Measurements from ENCODE around the gene PLS3. TPM values are rescaled to one million over a fixed set of nuclear protein-coding genes. Genes with fewer than 3 reads are reported as not detected.

The PLS3 gene, protein sequence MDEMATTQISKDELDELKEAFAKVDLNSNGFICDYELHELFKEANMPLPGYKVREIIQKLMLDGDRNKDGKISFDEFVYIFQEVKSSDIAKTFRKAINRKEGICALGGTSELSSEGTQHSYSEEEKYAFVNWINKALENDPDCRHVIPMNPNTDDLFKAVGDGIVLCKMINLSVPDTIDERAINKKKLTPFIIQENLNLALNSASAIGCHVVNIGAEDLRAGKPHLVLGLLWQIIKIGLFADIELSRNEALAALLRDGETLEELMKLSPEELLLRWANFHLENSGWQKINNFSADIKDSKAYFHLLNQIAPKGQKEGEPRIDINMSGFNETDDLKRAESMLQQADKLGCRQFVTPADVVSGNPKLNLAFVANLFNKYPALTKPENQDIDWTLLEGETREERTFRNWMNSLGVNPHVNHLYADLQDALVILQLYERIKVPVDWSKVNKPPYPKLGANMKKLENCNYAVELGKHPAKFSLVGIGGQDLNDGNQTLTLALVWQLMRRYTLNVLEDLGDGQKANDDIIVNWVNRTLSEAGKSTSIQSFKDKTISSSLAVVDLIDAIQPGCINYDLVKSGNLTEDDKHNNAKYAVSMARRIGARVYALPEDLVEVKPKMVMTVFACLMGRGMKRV
- total RNA-seq: 406 and 518 TPM in 2 replicates

DNA sequence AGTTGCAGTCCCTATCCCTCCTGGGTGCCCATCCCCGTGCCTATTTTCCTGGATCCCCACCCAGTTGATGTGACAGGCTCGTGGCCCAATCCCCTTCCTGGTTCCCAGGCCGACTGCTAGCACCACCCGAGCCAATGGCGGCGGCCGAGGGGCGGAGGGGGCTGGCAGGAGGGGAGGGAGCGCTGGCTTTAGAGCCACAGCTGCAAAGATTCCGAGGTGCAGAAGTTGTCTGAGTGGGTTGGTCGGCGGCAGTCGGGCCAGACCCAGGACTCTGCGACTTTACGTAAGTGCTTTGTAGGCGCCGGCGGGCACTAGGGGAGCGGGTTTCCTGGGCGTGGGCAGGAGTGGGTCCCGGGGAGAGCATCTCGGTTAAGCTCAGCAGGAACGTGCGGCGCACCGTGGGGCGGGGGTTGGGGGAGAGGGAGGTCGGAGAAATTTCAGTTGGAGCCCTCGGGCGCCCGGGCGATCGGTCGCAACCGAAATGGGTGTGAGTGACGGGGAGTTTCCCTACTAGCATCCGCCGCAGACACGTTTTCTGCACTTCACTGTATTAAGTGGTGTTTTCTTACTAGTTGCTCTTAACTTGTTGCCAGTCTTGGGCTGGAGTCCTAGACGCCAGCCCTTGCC, at the start of gene PLS3:
Gene PLS3 (plus strand): TSS at position 197 of the 627 bp plus-strand sequence. CDS start 49,077 bp downstream, outside the sequence.

Data from uterine smooth muscle cell (primary cell).